Measurements from ENCODE around the gene LYVE1.
A peak's percentile ranks its signal among the peaks of the same experiment; 100 is the strongest.

The LYVE1 gene

GRCh38 chr11:10594407-10594806 lies 25.9 kb upstream of the LYVE1 start:
- H3K4me3 ChIP-seq (replicated peaks; ENCODE audit: low read depth, low read length), result no peak overlapping the region
- no peak for DNase-seq (ENCODE audit: extremely low read depth, low read depth)
- TF ChIP-seq CTCF (IDR thresholded peaks at IDR 0.05; ENCODE audit: low read depth, low read length, missing control alignments), result no peak

GRCh38 chr11:10592331-10592730 lies 23.9 kb upstream of the LYVE1 start:
- TF ChIP-seq CTCF (IDR thresholded peaks at IDR 0.05; ENCODE audit: low read depth, low read length, missing control alignments), result no peak
- peak; percentile 76 for DNase-seq (ENCODE audit: extremely low read depth, low read depth)
- H3K4me3 ChIP-seq (replicated peaks; ENCODE audit: low read depth, low read length), result no peak overlapping the region

DNA sequence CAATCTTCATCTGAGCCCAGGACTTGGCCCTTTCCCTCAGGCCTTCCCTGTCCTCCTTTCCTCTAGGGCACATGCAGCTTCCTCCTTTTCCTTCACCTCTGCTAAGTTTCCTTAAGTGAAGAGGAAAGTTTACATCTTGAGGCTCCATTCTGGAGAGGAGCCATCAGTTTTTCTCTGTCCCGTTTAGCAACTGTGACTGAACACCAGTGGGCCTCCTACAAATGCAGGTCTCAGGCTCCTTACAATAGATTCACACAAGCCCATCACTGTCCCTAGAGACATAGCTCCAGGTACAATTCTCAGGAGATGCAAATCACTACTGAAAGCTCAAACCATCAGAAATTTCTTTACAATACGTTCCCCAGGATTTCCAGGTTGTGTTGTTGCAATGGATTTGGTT lies 23.3 kb upstream of the LYVE1 start:
- DNase-seq (ENCODE audit: extremely low read depth, low read depth), result no peak
- TF ChIP-seq CTCF (IDR thresholded peaks at IDR 0.05; ENCODE audit: low read depth, low read length, missing control alignments), result no peak
- H3K4me3 ChIP-seq (replicated peaks; ENCODE audit: low read depth, low read length), result no peak overlapping the region

DNA sequence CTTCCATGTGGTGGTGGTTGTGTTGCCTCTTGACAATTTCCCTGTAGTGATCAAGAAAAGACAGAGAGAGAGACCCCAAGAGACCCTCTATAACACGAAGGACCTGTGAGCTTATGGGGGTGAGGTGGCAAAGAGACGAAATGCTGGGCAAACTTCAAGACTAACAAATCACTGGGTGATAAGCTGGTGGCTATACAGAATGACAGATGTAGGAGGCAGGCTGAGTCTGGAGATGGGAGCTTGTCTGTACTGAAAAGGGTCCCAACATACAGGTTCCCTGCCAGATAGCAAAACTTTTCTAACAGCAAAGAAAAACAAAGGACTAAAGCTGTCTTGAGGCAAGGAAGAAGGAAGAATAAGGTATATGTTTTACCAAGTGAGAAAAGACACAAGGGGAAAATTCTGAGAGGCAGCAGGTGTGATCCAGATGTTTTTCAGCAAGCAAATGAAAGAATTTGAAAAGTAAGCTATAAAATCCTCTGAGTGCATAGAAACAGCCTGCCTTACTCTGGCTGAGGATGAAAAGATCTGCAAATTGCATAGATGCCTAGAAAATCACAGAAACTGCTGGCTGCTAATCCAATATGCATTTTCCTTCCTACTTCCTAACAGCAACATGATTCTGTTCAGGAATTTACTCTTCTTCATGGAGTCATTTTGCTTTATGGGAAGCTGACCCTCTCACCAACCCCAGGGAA lies 21.9 kb upstream of the LYVE1 start:
- H3K4me3 ChIP-seq (replicated peaks; ENCODE audit: low read depth, low read length), result no peak overlapping the region
- TF ChIP-seq CTCF (IDR thresholded peaks at IDR 0.05; ENCODE audit: low read depth, low read length, missing control alignments), result no peak
- peak; percentile 72 for DNase-seq (ENCODE audit: extremely low read depth, low read depth)

DNA sequence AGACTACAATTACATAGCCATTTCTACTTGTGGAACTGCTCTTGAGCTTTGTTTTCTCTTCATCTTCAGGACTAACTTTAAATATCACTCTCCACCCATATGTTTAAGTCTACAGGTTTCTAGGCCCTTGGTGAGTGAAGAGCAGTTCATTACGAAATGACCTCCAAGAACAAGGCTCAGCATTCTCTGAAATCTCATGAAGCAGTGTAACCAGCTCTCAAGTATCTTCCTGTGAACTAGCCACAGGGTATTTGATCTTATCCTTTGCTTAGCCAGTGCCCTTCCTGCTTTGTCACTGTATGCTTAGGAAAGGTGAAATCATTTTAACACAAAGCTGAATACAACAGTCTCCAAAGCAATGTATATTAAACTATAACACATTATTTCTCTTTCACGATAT lies 20.4 kb upstream of the LYVE1 start:
- no peak for DNase-seq (ENCODE audit: extremely low read depth, low read depth)
- no peak for TF ChIP-seq CTCF (IDR thresholded peaks at IDR 0.05; ENCODE audit: low read depth, low read length, missing control alignments)
- H3K4me3 ChIP-seq (replicated peaks; ENCODE audit: low read depth, low read length), result no peak overlapping the region

- no peak overlapping the region for H3K4me3 ChIP-seq (replicated peaks; ENCODE audit: low read depth, low read length)
- no peak for DNase-seq (ENCODE audit: extremely low read depth, low read depth)
- TF ChIP-seq CTCF (IDR thresholded peaks at IDR 0.05; ENCODE audit: low read depth, low read length, missing control alignments), result no peak
These were observed 19.5 kb upstream of the LYVE1 start for GRCh38 chr11:10587995-10588394.

DNA sequence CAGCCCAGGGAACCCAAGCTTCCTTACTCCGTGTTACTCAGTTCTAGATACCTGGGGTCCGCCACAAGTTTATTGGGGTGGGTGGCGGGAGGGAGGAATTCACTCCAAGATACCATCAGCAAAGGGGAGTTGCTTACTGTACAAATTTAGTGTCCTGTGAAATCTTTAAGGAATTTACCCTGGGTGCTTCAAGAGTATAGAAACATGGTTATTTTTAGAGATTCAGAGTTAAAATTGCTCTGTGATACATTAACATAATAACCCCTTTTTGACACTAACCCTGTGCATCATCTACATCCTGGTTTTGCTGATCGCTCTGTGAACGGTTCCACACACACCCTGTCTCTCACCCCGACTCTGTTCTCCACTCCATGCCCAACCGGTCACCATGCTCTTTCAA lies 18.9 kb upstream of the LYVE1 start:
- TF ChIP-seq CTCF (IDR thresholded peaks at IDR 0.05; ENCODE audit: low read depth, low read length, missing control alignments), result no peak
- no peak overlapping the region for H3K4me3 ChIP-seq (replicated peaks; ENCODE audit: low read depth, low read length)
- no peak for DNase-seq (ENCODE audit: extremely low read depth, low read depth)

All from HFF-Myc (cell line).